NCI-H146 (cell line): Measurements from ENCODE around the gene SEMA5A.

Experiments used
- DNase-seq: peaks from one replicate; lab custom pipeline; 2025; lab: John Stamatoyannopoulos, UW

SEMA5A gene

GRCh38 chr5:9009931-9010651 is 535.8 kb downstream of the SEMA5A start:
- DNase-seq, result no peak

- DNase-seq, result no peak
Observed at GRCh38 chr5:8997542-8998070, 548.3 kb downstream of the SEMA5A start.

- DNase-seq, result no peak
Observed at GRCh38 chr5:8993031-8993430, 552.8 kb downstream of the SEMA5A start.
